ENCODE data around the gene ART1.

ART1 gene

GRCh38 chr11:3658252-3658651 lies 13.3 kb downstream of the ART1 start:
- no peak for DNase-seq (ENCODE audit: extremely low read depth, low read depth)
- no peak overlapping the region for H3K4me3 ChIP-seq (replicated peaks; ENCODE audit: low read depth, low read length)
- TF ChIP-seq CTCF (IDR thresholded peaks at IDR 0.05; ENCODE audit: low read depth, low read length, missing control alignments): no peak

DNA sequence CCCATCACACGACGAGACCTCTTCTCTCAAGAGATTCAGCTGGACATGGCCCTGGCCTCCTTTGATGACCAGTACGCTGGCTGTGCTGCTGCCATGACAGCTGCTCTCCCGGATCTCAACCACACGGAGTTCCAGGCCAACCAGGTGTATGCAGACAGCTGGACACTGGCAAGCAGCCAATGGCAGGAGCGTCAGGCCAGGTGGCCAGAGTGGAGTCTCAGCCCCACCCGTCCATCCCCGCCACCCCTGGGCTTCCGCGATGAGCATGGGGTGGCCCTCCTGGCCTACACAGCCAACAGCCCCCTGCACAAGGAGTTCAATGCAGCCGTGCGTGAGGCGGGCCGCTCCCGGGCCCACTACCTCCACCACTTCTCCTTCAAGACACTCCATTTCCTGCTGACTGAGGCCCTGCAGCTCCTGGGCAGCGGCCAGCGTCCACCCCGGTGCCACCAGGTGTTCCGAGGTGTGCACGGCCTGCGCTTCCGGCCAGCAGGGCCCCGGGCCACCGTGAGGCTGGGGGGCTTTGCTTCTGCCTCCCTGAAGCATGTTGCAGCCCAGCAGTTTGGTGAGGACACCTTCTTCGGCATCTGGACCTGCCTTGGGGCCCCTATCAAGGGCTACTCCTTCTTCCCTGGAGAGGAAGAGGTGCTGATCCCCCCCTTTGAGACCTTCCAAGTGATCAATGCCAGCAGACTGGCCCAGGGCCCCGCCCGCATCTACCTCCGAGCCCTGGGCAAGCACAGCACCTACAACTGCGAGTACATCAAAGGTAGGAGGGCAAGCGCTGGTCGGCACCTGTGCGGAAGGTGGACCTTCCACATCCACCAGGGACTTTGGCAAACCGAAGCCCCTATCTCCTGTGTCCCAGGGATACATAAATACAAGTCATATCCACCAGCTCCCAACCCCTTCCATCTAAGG lies 14.9 kb downstream of the ART1 start:
- TF ChIP-seq CTCF (IDR thresholded peaks at IDR 0.05; ENCODE audit: low read depth, low read length, missing control alignments): no peak
- no peak for DNase-seq (ENCODE audit: extremely low read depth, low read depth)
- no peak overlapping the region for H3K4me3 ChIP-seq (replicated peaks; ENCODE audit: low read depth, low read length)

- TF ChIP-seq CTCF (IDR thresholded peaks at IDR 0.05; ENCODE audit: low read depth, low read length, missing control alignments): no peak
- DNase-seq (ENCODE audit: extremely low read depth, low read depth): no peak
- no peak overlapping the region for H3K4me3 ChIP-seq (replicated peaks; ENCODE audit: low read depth, low read length)
Observed at GRCh38 chr11:3660960-3661359, 16.0 kb downstream of the ART1 start.

DNA sequence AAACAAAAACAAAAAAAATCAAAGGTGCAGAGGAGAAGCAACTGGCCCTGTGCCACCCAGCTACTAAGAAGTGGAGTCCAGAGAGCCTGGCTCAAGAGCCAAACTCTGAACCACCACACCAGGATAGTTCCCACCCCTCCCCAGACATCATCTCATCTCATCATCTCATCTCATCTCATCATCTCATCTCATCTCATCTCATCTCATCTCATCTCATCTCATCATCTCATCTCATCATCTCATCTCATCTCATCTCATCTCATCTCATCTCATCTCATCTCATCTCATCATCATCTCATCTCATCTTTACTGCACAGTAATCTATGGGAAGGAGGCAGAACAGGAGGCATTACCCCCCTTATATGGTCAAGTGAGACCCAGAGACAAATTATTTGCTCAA lies 17.9 kb downstream of the ART1 start:
- no peak for DNase-seq (ENCODE audit: extremely low read depth, low read depth)
- TF ChIP-seq CTCF (IDR thresholded peaks at IDR 0.05; ENCODE audit: low read depth, low read length, missing control alignments): no peak
- no peak overlapping the region for H3K4me3 ChIP-seq (replicated peaks; ENCODE audit: low read depth, low read length)

DNA sequence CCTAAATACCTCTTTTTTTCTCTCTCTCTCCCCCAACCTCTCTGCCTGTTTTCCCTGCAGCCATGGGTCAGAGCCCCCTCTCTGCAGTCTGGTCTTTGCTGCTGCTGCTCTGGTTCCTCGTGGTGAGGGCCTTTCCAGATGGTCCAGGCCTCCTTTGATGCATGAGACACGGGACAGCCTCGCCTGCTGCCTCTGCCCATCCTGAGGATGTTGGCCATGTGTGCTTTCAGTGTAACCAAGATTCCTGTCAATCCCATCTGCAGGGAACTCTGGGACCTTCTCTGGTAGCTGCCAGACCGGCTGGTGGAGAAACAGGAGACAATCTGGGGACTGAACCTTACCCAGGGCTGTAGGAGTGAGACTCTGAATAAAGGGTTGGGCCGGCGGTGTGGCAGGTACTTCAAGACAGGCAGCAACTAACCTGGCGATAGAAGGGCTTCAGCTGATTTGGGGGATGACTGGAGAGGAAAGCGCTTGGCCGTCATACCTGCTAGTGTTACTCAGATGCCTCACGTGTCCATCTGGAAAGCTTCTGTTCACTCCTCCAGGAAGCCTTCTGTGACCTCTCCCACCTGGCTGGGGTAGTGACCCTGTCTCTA lies 19.2 kb downstream of the ART1 start:
- no peak for DNase-seq (ENCODE audit: extremely low read depth, low read depth)
- no peak for TF ChIP-seq CTCF (IDR thresholded peaks at IDR 0.05; ENCODE audit: low read depth, low read length, missing control alignments)
- H3K4me3 ChIP-seq (replicated peaks; ENCODE audit: low read depth, low read length): no peak overlapping the region

DNA sequence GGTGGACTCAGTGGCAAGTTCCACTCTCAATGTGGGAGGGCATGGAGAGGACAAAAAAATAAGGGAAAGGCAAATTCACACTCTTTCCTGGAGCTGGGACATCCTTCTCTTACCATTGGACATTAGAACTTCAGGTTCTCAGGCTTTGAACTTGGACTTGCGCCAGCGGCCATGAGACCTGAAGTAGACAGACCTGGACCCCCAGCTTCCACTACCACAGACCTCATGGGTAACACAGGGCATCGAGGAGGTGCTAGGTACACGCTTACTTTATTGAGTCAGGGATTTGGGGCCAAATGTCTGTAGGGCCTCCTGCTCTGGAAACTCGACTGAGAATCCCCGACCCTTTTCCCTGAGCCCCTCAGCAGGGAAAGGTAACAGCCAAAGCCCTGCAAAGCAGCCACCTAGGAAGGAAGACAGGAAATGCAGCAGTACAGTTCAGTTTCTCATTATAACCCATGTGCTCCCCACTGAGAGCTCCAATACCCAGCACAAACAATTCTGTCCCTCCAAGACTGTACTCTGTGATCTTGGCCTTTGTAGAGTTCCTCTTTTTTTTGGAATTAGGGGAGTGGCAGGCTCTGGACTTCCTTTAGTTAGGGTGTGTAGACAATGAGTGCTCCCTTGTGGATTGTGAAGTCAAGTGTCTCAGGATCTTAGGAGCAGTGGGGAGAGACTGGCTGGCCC lies 20.6 kb downstream of the ART1 start:
- no peak for DNase-seq (ENCODE audit: extremely low read depth, low read depth)
- no peak overlapping the region for H3K4me3 ChIP-seq (replicated peaks; ENCODE audit: low read depth, low read length)
- no peak for TF ChIP-seq CTCF (IDR thresholded peaks at IDR 0.05; ENCODE audit: low read depth, low read length, missing control alignments)
